ENCODE results near the gene FCER2. TPM values are rescaled to one million over a fixed set of nuclear protein-coding genes. Genes with fewer than 3 reads are reported as not detected.

Gene FCER2
- total RNA-seq, 2 experiments from 2014 or later: 3.3 to 4.6 TPM

DNA sequence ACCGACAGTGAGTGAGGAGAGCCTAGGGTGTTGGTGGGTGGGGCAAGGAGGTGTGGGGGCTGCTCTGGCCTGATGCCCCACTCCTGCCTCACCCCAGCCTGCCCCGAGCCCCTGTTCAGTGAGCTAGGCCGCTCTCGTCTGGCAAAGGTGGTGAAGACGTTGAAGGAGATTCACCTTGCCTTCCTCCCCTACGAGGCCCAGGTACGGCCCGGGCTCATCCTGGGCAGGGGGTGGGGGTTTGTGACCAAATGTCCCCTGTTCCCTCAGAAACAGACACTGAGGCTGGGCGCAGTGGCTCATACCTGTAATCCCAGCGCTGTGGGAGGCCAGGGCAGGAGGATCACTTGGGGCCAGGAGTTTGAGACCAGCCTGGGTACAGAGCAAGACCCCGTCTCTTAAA is 61.1 kb downstream of the FCER2 start:
- intact Hi-C loops (cut with micrococcal nuclease; ENCODE audit: unreplicated experiment): no loop called here
- no peaks in the 10 kb centered on the region; the same call in 1 of the 2 replicates for H3K79me2 ChIP-seq (ENCODE audit: insufficient read depth, low read depth, low read length)
- H4K20me1 ChIP-seq (ENCODE audit: insufficient read depth, low read length): no peaks in the 10 kb centered on the region
- DNase-seq (ENCODE audit: low spot score): no peak
- POLR2A ChIA-PET: no interaction called here
- TF ChIP-seq, protein P1, sequence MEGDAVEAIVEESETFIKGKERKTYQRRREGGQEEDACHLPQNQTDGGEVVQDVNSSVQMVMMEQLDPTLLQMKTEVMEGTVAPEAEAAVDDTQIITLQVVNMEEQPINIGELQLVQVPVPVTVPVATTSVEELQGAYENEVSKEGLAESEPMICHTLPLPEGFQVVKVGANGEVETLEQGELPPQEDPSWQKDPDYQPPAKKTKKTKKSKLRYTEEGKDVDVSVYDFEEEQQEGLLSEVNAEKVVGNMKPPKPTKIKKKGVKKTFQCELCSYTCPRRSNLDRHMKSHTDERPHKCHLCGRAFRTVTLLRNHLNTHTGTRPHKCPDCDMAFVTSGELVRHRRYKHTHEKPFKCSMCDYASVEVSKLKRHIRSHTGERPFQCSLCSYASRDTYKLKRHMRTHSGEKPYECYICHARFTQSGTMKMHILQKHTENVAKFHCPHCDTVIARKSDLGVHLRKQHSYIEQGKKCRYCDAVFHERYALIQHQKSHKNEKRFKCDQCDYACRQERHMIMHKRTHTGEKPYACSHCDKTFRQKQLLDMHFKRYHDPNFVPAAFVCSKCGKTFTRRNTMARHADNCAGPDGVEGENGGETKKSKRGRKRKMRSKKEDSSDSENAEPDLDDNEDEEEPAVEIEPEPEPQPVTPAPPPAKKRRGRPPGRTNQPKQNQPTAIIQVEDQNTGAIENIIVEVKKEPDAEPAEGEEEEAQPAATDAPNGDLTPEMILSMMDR (conservative IDR thresholded peaks at IDR 0.05; ENCODE audit: low read length): no peak
- TF ChIP-seq EZH2phosphoT487 (IDR thresholded peaks at IDR 0.05; ENCODE audit: borderline replicate concordance, low read depth, low read length): no peak
- no peak overlapping the region for H3K4me3 ChIP-seq (ENCODE audit: low read depth, low read length, poor library complexity, severe bottlenecking)
- H3K4me2 ChIP-seq (ENCODE audit: low read length): no peak overlapping the region
- no peaks in the 10 kb centered on the region for H3K9me3 ChIP-seq (ENCODE audit: low read length)
- no peaks in the 10 kb centered on the region for H3K36me3 ChIP-seq (ENCODE audit: insufficient read depth, low read length)
- H3K4me1 ChIP-seq (ENCODE audit: insufficient read depth, low read length, poor library complexity, severe bottlenecking): peaks cover 15% of the 10 kb centered on the region
- CTCF ChIA-PET (ENCODE audit: unreplicated experiment): interaction anchor here (0.7 kb wide), 1 partner anchor 35 kb away, joined by 3 read pairs; no protein-coding TSS in a partner anchor
- no peaks in the 10 kb centered on the region for H3K9me2 ChIP-seq (ENCODE audit: insufficient read depth, low read length)
- H3K27ac ChIP-seq (ENCODE audit: low read depth, low read length, poor library complexity, severe bottlenecking): no peak overlapping the region
- no peak overlapping the region for H2AFZ ChIP-seq (ENCODE audit: low read length)
- no TSS peak for BruUV-seq (replicated peaks)

- BruUV-seq (replicated peaks): no TSS peak
- intact Hi-C loops (cut with micrococcal nuclease; ENCODE audit: unreplicated experiment): no loop called here
These were observed 62.0 kb downstream of the FCER2 start for GRCh38 chr19:7639863-7640348.

More at GRCh38 chr19:7639863-7640348, 62.0 kb downstream of the FCER2 start:
- no peak for DNase-seq (ENCODE audit: low spot score)
- H3K79me2 ChIP-seq (ENCODE audit: insufficient read depth, low read depth, low read length): no peaks in the 10 kb centered on the region; the same call in 1 of the 2 replicates
- ChIA-PET CTCF (ENCODE audit: unreplicated experiment) (no interaction called here), POLR2A (no interaction called here)
- no peak overlapping the region for H3K27ac ChIP-seq (ENCODE audit: low read depth, low read length, poor library complexity, severe bottlenecking)
- no peaks in the 10 kb centered on the region for H3K9me3 ChIP-seq (ENCODE audit: low read length)
- H3K36me3 ChIP-seq (ENCODE audit: insufficient read depth, low read length): no peaks in the 10 kb centered on the region
- peaks cover 15% of the 10 kb centered on the region for H3K4me1 ChIP-seq (ENCODE audit: insufficient read depth, low read length, poor library complexity, severe bottlenecking)
- no peak overlapping the region for H2AFZ ChIP-seq (ENCODE audit: low read length)
- TF ChIP-seq, protein P1 (conservative IDR thresholded peaks at IDR 0.05; ENCODE audit: low read length): no peak
- no peak for TF ChIP-seq EZH2phosphoT487 (IDR thresholded peaks at IDR 0.05; ENCODE audit: borderline replicate concordance, low read depth, low read length)
- H4K20me1 ChIP-seq (ENCODE audit: insufficient read depth, low read length): no peaks in the 10 kb centered on the region
- H3K4me2 ChIP-seq (ENCODE audit: low read length): no peak overlapping the region
- no peaks in the 10 kb centered on the region for H3K9me2 ChIP-seq (ENCODE audit: insufficient read depth, low read length)
- H3K4me3 ChIP-seq (ENCODE audit: low read depth, low read length, poor library complexity, severe bottlenecking): no peak overlapping the region

All from OCI-LY7 (cell line).